SIG-M5 (cell line): Measurements from ENCODE around the gene SLC35F3.

Experiments used
- DNase-seq: peaks from one replicate; lab custom pipeline; 2025; lab: John Stamatoyannopoulos, UW

SLC35F3 gene

DNA sequence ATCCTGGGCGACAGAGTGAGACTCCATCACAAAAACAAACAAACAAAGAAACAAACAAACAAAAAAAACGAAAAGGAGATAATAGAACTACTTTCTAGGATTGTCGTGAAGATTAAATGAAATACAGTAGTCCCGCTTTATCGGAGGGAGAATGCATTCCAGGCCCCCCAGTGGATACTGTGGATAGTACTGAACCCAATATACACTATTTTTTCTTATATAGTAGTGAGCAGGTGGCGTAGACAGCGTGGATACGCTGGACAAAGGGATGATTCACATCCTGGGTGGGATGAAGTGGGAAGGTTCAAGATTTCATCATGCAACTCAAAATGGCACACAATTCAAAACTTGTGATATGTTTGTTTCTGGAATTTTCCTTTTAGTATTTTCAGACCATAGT lies 8.0 kb downstream of the SLC35F3 start:
- DNase-seq: no peak

DNA sequence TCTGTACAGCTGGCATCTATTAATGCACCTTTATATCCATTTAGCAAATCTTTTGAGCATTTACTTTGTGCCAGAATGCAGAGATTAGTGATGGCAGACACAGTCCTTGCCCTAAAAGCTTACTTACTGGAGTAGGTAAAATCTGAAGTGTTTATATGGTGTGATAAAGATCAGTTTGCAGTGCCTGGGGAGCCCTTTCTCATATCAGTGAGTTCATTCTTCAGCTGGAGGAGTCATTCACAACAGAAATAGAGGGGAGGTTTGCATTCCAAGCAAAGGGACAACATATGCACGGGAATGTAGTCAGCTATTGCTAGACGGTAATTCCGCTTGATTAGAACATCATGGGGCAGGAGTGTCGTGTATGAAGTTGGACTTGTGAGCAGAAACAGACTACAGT lies 8.4 kb downstream of the SLC35F3 start:
- DNase-seq: no peak

DNA sequence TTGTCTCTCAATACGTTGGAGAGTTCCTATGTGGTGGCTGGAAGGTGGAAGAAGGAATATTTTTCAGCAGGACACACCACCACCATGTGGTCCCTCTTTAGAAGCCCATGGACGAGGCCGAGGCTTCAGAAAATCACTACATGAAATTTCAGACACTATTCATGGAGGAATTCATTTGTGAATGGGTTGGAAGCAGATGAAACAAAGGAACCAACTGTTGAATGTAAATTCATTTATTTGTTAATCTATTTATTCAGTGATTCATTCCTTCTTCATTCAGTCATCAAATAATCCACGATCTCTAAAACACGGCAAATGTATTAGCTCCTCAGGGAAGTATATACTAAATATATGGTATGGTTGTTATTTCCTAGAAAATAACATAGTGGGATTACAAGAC lies 12.2 kb downstream of the SLC35F3 start:
- DNase-seq: no peak

DNA sequence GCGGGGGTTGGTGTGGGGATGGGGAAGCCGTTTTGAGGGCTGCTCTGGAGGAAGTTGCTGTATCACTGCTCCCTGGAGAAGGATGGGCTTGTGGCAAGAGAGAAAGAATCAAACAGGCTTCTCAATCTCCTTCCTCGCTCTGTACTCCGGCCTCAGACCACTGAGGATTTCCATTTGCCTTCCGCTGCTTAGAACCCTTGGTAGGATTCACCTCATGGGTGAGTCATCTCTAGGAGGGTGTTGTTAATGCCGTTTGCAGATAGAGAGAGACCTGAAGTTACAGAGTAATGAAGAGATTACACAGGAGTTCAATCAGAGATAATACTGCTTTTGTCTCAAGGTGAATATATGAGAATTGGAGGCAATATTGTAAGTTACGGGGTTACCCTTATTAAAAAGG lies 15.3 kb downstream of the SLC35F3 start:
- DNase-seq: no peak

DNA sequence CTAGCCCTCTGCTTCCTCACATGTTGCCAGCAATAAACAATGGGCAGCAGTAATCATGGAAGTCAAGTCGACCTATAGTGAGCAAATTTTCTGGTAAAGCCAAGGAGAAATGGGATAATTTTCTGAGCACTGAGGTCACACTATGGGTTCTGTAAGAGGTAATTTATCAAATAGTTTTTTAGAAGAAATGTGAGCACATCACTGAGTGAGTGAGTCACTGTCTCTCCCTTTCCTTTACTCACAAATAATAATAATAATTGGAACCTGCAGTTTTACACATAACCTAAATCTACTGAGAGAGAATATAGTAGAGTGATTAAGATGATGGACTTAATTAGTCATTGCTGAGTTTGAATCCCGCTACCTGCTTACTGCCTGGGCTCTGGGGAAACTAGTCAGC lies 23.6 kb downstream of the SLC35F3 start:
- DNase-seq: no peak

DNA sequence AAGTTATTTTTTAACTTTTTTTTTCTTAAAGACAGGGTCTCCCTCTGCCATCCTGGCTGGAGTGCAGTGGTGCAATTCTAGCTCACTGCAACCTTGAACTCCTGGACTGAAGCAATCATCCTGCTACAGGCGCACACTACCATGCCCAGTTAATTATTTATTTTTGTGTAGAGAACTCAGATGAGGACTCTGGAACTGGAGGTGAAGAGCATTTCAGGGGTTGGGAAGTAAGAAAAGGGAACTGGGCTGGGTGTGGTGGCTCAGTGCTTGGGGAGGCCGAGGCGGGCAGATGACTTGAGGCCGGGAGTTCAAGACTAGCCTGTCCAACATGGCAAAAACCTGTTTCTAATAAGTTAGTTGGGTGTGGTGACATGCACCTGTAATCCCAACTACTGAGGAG lies 28.9 kb downstream of the SLC35F3 start:
- no peak for DNase-seq

DNA sequence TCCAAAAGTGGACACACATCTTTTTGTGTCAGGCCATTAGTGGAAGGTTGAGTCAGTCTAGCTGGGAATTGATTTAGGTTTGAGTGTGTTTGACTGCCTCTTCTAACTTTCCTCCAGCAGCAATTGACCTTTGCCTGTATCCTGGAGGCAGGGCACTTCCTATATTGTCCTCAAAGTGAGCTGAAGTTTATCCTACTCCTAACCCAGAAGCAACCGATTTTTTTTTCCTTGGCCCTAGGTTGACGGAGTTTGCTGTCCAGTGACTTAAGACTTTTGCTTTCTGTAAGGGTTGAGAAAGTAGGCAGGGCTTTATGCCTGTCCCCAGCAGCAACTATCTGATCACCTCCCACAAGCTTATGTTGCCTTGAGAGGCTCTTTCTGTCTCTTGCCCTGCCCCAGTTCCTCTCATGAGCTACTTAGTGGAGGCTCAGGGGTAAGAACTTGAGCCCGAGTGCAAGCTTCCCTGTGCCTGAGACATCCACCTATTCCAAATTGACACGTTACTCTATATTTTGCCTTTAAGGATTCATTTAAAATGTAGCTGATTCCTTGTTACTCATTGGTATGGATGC lies 30.9 kb downstream of the SLC35F3 start:
- DNase-seq: no peak

DNA sequence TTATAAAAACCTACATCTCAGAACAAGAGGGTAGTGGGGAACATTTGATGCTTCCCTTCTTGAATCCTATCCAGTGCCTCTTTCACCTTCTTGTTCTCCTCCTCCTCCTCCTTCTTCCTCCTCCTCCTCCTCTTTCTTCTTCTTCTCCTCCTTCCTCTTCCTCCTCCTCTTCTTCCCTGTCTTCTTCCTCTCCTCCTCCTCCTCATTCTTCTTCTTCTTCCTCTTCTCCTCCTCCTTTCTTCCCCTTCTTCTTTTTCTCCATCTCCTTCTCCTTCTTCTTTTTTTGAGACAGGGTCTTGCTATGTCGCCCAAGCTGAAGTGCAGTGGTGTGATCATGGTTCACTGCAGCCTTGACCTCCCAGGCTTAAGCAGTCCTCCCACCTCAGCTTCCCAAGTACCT lies 31.9 kb downstream of the SLC35F3 start:
- no peak for DNase-seq

DNA sequence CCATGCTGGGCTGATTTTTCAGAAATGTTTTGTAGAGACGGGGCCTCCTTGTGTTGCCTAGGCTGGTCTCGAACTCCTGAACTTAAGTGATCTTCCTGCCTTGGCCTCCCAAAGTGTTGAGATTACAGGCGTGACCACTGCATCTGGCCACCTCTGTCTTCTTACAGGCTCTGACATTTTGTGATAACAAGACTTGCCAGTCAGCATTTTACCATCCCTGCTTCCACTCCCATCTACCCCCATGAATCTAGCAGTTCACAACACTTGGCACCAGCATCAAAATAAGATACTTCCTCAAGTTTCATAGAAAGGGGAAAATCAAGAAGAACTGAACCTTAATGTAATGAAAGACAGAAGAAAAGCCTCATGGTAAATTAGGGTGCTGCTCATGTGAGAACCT lies 32.4 kb downstream of the SLC35F3 start:
- no peak for DNase-seq

DNA sequence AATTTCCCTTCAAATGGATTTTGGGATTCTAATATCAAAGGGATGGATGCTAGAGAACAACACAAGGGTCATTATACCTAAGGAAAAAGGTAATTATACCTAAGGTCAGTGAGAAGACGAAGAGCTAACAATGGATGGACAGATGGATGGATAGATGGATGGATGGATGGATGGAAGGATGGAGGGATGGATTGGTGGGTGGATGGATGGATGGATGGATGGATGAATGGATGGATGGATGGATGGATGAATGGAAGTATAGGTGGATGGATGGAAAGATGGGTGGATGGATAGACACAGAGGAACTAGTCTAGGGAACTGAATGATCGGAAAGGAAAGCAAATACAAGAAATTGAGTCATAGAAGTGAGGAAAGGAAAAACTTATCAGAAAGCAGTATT lies 34.0 kb downstream of the SLC35F3 start:
- DNase-seq: no peak

DNA sequence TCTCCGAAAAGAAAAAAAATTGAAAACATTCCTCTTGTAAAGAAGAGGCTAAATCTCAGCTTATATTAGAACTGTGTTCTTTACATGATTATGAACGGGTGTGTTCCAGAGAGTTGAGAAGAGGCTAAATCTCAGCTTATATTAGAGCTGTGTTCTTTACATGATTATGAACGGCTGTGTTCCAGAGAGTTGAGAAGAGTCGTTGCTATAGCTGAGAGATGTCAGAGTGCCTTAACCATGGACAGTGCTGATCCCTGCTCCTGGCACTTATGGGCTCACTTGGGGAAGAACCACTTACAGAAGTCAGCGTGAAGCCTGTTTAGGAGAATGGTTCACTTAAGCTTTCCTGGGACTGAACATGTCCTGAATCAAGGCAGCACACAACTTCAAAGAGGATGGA lies 35.0 kb downstream of the SLC35F3 start:
- no peak for DNase-seq

DNA sequence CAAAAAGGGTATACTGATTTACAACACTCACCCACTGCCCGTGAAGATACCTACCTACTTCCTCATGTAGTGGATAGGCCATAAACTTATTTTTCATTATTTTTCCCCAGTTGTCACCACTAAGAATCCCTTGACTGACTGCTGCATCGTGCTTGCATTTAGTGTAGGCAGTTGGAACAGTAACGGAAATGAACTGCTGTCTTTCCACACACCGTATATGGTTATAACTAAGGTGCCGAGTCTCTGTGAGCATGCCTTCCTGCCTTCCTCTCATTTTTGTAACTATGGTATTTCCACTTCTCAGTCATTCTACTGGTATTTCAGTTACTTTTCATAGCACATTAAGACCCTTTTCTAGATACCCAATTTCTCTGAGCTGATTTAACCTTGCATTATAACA lies 36.4 kb downstream of the SLC35F3 start:
- DNase-seq: no peak

DNA sequence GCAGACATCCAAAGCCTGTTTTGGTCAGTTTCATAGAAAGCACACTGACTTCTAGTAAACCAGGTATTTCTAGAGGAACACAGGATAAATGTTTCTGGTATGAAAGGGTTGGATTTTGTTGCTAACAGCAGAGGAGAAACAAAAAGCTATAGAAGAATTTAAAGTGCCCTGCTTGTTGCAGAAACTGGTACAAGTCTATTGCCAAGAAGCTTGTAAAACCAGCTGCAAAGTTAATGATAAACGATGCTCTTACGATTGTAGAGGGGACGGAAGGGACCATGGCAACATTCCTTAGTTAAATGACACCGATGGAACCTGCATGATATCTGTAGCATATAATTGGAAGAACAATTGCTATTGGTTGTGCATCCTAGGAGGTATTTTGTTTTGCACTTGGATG lies 40.1 kb downstream of the SLC35F3 start:
- DNase-seq: no peak

DNA sequence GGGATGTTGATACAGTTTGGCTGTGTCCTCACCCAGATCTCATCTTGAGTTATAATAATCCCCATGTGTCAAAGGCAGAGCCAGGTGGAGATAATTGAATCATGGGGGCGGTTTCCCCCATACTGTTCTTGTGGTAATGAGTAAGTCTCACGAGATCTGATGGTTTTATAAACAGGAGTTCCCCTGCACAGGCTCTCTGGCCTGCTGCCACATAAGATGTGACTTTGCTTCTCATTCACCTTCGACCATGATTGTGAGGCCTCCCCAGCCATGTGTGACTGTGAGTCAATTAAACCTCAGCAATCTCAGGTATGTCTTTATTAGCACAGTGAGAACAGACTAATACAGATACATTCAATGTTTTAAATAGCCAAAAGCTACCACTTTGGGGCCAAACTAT lies 41.1 kb downstream of the SLC35F3 start:
- no peak for DNase-seq

DNA sequence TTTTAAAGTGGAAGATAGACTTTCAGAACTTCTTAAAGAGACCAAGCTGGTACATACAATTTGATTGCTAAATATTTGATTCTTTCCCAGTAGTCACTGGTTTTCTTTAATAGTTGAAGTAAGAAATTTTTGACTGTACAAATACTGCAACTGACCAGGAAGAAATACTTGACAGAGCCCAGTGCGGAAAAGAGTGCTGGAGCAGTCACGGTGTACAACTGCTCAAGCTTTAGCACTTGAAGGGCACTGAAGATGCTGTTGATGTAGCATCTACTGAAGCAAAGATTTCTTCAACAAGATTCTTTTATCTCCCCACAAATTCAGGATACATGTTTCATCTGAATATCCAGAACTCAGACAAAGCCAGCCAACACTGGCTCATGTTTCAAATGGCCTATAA lies 41.5 kb downstream of the SLC35F3 start:
- DNase-seq: no peak

DNA sequence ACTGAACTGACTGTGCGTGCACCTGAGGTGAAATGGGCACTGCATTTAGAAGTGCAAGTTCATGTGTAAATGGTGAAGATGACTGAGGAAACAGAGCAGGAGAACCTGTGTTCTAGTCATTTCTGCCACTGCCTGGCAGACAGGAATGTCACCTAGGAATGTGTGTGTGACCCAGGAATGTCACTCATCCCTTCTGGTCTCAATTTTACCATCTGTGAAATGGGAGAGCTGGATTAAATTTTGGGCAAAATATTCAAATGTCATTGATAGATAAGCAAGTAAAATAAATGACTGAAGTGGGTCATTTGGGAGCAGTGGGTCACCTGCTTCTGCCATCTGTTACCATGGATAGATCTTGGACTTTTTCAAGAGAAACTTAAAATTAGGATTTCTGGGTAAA lies 42.2 kb downstream of the SLC35F3 start:
- DNase-seq: no peak

DNA sequence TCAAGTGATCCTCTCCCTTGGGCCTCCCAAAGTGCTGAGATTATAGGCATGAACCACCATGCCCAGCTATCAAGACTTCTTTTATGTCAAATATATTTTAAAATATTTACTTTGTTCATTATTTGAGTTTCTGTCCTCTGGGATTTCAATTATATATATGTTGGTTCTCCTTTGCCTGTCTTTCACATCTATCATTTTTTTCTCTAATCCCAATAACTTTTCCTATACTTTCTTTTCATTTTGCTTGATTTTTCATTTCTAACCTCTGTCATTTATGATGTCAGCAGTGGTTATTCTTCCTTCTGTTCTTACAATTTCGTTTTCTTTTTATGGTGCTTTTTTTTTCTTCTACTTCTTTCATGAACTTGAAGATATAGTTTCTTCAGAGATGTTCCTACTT lies 47.3 kb downstream of the SLC35F3 start:
- DNase-seq: no peak

DNA sequence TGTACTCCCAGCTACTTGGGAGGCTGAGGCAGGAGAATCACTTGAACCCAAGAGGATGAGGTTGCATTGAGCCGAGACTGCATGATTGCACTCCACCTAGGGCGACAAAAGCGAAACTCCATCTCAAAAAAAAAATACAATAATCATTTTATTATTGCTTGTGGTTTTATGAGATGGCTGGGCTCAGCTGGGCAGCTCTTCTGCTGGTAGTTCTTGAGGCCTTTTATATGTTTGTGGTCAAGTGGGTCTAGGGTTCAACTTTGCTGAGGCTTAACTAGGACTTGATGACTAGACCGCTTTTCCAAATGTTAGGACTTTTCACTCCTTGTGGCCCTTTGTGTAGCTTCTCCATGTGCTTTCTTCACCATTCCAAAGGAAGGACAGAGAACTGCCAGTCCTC lies 53.2 kb downstream of the SLC35F3 start:
- DNase-seq: no peak

DNA sequence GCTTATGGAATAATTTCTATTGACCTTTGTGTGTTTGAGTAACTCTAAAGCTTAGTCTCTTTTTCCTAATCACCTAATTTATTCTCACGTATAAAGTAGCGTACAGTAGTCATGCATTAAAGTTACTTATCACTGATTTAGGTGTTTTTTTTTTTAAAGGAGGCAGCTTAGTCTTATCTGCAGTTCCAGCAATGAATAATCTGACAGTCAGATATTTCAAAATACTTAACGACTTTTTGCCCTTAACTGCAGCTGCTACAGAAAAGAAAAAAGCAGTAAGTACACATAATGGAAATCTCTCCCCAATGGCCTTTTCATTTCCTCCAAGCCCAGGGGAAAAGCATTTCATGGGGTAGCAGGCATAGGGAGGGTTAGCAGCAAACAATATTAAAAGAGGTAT lies 54.6 kb downstream of the SLC35F3 start:
- no peak for DNase-seq

DNA sequence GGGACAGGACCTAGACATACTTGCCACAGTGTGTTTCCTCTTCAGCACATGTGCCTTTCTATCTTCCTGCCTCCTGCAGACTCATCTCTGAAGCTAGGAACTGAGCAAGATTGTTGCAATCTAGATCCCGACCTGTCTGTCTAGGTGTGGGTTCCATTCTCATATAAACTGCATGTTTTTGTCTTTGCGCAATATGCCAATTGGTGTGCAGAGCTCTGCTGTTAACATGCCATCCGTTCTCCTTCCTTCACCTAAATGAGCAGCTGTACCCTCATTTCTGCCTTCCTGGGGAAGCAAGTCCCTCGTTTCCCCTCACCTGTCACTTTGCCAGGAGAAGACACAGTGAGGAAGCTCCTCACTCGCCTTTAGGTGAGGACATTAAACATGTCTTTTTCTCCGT lies 55.5 kb downstream of the SLC35F3 start:
- no peak for DNase-seq

DNA sequence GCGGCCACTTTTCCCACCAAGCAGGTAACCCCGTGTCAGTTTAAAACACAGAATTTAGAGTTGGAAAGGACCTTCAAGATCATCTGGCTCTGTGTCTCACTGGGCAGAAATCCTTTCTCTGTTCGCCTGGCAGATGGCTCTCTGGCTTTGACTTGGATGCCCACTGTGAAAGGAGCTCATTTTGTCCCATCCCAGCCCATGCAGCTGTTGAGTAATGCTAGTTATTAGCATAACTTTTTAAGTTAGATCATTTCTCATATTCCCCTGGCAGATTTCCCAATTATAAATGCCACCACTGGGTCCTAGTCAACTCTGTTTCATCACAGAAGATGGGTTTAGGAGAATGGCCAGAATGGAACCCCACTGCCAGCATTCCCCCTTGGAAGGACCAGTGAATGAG lies 55.9 kb downstream of the SLC35F3 start:
- no peak for DNase-seq

DNA sequence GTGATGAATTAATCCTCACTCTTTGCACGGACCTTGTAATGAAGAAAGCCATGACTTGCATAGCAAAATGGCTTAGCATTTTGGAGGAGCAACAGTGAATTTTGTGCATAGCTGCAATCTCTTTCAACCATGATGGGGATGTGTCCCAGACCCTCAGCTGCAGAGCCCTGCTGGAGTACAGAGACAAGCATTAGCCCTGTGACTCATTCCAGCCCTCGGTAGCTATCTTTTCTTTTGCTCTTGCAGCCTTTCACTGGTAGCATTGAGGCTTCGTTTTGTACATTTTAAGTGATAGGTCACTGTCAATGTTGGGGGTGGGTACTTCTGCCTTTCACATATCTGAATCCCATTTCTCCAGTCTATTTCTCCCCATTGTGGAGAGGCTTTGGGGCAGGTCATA lies 58.4 kb downstream of the SLC35F3 start:
- DNase-seq: no peak

DNA sequence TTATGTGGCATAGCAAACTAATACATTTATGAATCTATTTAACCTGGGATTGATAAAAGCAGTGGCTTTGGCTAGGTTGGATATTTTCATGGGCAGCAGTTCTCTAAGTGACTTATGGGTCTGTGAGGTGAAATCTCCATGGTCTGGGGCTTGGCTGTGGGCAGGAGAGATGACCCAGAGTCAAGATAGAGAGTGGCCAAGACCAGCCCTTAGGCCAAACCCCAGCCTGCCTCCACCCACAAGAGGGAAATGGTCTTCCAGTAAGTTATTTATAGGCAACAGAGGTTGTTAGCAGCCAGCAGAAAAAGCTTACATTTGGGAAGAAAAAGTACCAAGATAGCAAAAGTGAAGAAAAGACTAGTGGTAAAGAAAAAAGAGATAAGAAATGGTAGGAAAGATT lies 61.4 kb downstream of the SLC35F3 start:
- no peak for DNase-seq

DNA sequence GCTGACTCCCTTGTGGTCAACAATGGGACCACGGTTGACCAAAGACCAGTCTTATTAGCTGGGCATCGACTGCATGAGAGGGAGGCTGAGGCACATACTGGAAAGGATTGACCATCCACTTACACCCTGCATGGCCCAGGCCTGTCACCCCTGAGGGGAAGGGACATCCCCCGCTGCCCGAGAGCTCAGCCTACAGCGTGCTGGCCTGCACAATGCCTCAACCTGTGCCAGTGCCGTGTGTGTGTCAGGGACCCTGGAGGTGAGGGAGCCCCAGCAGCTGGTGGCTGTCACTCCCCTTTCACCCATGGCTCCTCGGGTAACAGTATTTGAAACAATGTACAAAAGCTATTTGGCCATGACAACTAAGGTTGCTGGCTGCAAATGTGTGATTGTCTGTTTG lies 67.3 kb downstream of the SLC35F3 start:
- DNase-seq: no peak

DNA sequence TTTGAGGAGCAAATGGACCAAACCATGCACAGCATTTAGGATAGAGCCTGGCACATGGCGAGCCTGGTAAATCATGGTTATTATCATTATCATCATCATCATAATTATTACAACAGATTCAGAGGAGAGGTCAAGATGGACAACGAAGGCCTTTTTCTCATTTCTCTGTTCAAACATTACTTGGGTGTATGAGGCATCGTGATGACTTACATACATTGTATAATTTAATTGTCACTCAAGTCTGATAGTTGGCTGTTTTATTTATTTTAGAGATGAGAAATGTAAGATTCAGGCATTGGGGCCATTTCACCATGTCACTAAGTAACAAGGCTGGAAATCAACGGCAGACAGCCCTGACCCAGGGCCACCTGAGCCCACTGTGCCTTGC lies 68.1 kb downstream of the SLC35F3 start:
- DNase-seq: no peak
